GM21528 (cell line): Measurements from ENCODE around the gene EIF3L.

Experiments used
- ATAC-seq: cut with Tn5 transposase; IDR thresholded peaks from one replicate; pipeline ENCODE4 v1.9.1; 2021; ENCODE audit warnings: mild to moderate bottlenecking, moderate library complexity; ENCODE audit not compliant: unreplicated experiment, low FRiP score

Gene EIF3L

GRCh38 chr22:37850801-37851200, 1.6 kb downstream of the EIF3L start:
- no peak for ATAC-seq

- ATAC-seq, result no peak
Measured at GRCh38 chr22:37852418-37852817, 3.2 kb downstream of the EIF3L start.

- no peak for ATAC-seq
Measured at GRCh38 chr22:37854946-37855345, 5.7 kb downstream of the EIF3L start.

GRCh38 chr22:37855462-37855861, 6.2 kb downstream of the EIF3L start:
- ATAC-seq, result no peak

GRCh38 chr22:37860796-37861421, 11.7 kb downstream of the EIF3L start:
- ATAC-seq, result no peak

GRCh38 chr22:37862570-37863325, 13.5 kb downstream of the EIF3L start:
- no peak for ATAC-seq

GRCh38 chr22:37865510-37865909, 16.3 kb downstream of the EIF3L start:
- no peak for ATAC-seq

- no peak for ATAC-seq
Measured at GRCh38 chr22:37870273-37870672, 21.1 kb downstream of the EIF3L start.

- ATAC-seq, result no peak
Measured at GRCh38 chr22:37880668-37881440, 31.6 kb downstream of the EIF3L start.

GRCh38 chr22:37884420-37884819, 35.2 kb downstream of the EIF3L start:
- ATAC-seq, result no peak

GRCh38 chr22:37887584-37888378, 38.6 kb downstream of the EIF3L start:
- no peak for ATAC-seq

GRCh38 chr22:37891926-37892325, 42.7 kb downstream of the EIF3L start:
- ATAC-seq, result no peak

- ATAC-seq, result no peak
Measured at GRCh38 chr22:37892566-37893335, 43.5 kb downstream of the EIF3L start.

- no peak for ATAC-seq
Measured at GRCh38 chr22:37893583-37893983, 44.4 kb downstream of the EIF3L start.

- no peak for ATAC-seq
Measured at GRCh38 chr22:37894939-37895670, 45.9 kb downstream of the EIF3L start.

GRCh38 chr22:37896181-37896592, 47.0 kb downstream of the EIF3L start:
- ATAC-seq, result peak; percentile 60

- ATAC-seq, result no peak
Measured at GRCh38 chr22:37896939-37897338, 47.7 kb downstream of the EIF3L start.

GRCh38 chr22:37897807-37898206, 48.6 kb downstream of the EIF3L start:
- ATAC-seq, result no peak
